Parathyroid adenoma (tissue), 2 donors: ENCODE data around the gene AFG1L.
A peak's percentile ranks its signal among the peaks of the same experiment; 100 is the strongest.

Experiments used
- H2AFZ ChIP-seq: fragments of 300-600 bp; sonication (generic); one replicate; pipeline ENCODE4 v1.7.0; 2017; ENCODE audit warnings: antibody characterized with exemption, mild to moderate bottlenecking
- H3K27ac ChIP-seq: fragments of 300-600 bp; sonication (generic); one replicate; pipeline ENCODE4 v1.7.0; 2017
- H3K27me3 ChIP-seq: fragments of 300-600 bp; sonication (generic); one replicate; pipeline ENCODE4 v1.7.0; 2017; ENCODE audit warnings: low read length; ENCODE audit not compliant: control insufficient read depth, insufficient read depth
- H3K36me3 ChIP-seq: fragments of 300-600 bp; sonication (generic); one replicate; pipeline ENCODE4 v1.7.0; 2017; ENCODE audit warnings: low read length; ENCODE audit not compliant: control insufficient read depth, insufficient read depth
- H3K4me1 ChIP-seq: fragments of 300-600 bp; sonication (generic); one replicate; pipeline ENCODE4 v1.7.0; 2017; ENCODE audit warnings: control low read depth
- H3K4me2 ChIP-seq: fragments of 300-600 bp; sonication (generic); one replicate; pipeline ENCODE4 v1.7.0; 2017; ENCODE audit warnings: low read length
- H3K4me3 ChIP-seq: fragments of 300-600 bp; sonication (generic); one replicate; pipeline ENCODE4 v1.7.0; 2017; ENCODE audit warnings: low read depth, low read length
- H3K79me2 ChIP-seq: fragments of 300-600 bp; sonication (generic); one replicate; pipeline ENCODE4 v1.7.0; 2017; ENCODE audit warnings: control low read depth
- H3K9ac ChIP-seq: fragments of 300-600 bp; sonication (generic); one replicate; pipeline ENCODE4 v1.7.0; 2017; ENCODE audit warnings: mild to moderate bottlenecking
- H3K9me3 ChIP-seq: fragments of 300-600 bp; sonication (generic); one replicate; pipeline ENCODE4 v1.7.0; 2017; ENCODE audit warnings: low read length; ENCODE audit not compliant: control insufficient read depth
- CTCF ChIP-seq: fragments of 300-600 bp; sonication (generic); IDR thresholded peaks from one replicate; pipeline ENCODE4 v1.7.0; 2017; ENCODE audit warnings: antibody characterized with exemption, mild to moderate bottlenecking
- donor health status: primary hyperparathyroidism.

Gene AFG1L

GRCh38 chr6:108561742-108562502 is 267.1 kb downstream of the AFG1L start:
- peak overlapping the region; percentile 29 for H3K27ac ChIP-seq
- H3K4me3 ChIP-seq, result peak overlapping the region; percentile 12
- no peaks in the 10 kb centered on the region for H3K9me3 ChIP-seq
- TF ChIP-seq CTCF, result no peak
- peaks cover 30% of the 10 kb centered on the region for H3K79me2 ChIP-seq
- H3K27me3 ChIP-seq, result no peaks in the 10 kb centered on the region
- H3K36me3 ChIP-seq, result no peaks in the 10 kb centered on the region
- H3K9ac ChIP-seq, result no peak overlapping the region
- peaks cover 32% of the 10 kb centered on the region for H3K4me1 ChIP-seq
- H2AFZ ChIP-seq, result no peak overlapping the region
- H3K4me2 ChIP-seq, result peak overlapping the region; percentile 66

- Histone ChIP-seq H2AFZ (no peak overlapping the region), H3K9me3 (no peaks in the 10 kb centered on the region), H3K27ac (peak overlapping the region; percentile 24), H3K4me3 (peak overlapping the region; percentile 12), H3K4me2 (peak overlapping the region; percentile 66), H3K79me2 (peaks cover 37% of the 10 kb centered on the region), H3K27me3 (no peaks in the 10 kb centered on the region), H3K36me3 (no peaks in the 10 kb centered on the region), H3K9ac (no peak overlapping the region), H3K4me1 (peaks cover 29% of the 10 kb centered on the region)
- TF ChIP-seq CTCF, result no peak
Observed at GRCh38 chr6:108562503-108562993, 267.7 kb downstream of the AFG1L start.

GRCh38 chr6:108563292-108563691 is 268.4 kb downstream of the AFG1L start:
- peaks cover 42% of the 10 kb centered on the region for H3K79me2 ChIP-seq
- no peaks in the 10 kb centered on the region for H3K27me3 ChIP-seq
- H3K9ac ChIP-seq, result no peak overlapping the region
- no peak overlapping the region for H2AFZ ChIP-seq
- no peaks in the 10 kb centered on the region for H3K36me3 ChIP-seq
- H3K4me2 ChIP-seq, result peak overlapping the region; percentile 15
- no peaks in the 10 kb centered on the region for H3K9me3 ChIP-seq
- no peak for TF ChIP-seq CTCF
- H3K4me3 ChIP-seq, result no peak overlapping the region
- peak overlapping the region; percentile 24 for H3K27ac ChIP-seq
- peaks cover 29% of the 10 kb centered on the region for H3K4me1 ChIP-seq

- Histone ChIP-seq H3K4me3 (no peak overlapping the region), H3K36me3 (no peaks in the 10 kb centered on the region), H3K9me3 (no peaks in the 10 kb centered on the region), H3K4me1 (peaks cover 29% of the 10 kb centered on the region), H3K27me3 (no peaks in the 10 kb centered on the region), H2AFZ (no peak overlapping the region), H3K4me2 (no peak overlapping the region), H3K27ac (peak overlapping the region; percentile 46), H3K79me2 (peaks cover 49% of the 10 kb centered on the region), H3K9ac (no peak overlapping the region)
- TF ChIP-seq CTCF, result no peak
Observed at GRCh38 chr6:108564178-108564577, 269.3 kb downstream of the AFG1L start.
